Endometrial microvascular endothelial cells (primary cell): ENCODE data around the gene LEF1. TPM values are rescaled to one million over a fixed set of nuclear protein-coding genes. Genes with fewer than 3 reads are reported as not detected.

Experiments used
- in situ Hi-C: cut with HindIII; loops from 2 replicates; pipeline ENCODE4 v1.10.0; 2017; ENCODE audit warnings: low sequenced_read_pairs, low pct_unique_long_range_greater_than_20kb; ENCODE audit errors: inconsistent ontology term
- total RNA-seq: library from RNA; depleted of rRNA; stranded (reverse); fragments of >200 nt; gene quantifications from one replicate; pipeline ENCODE4 v1.2.3, GENCODE V29; 2015; ENCODE audit errors: inconsistent ontology term

Gene LEF1
- total RNA-seq, 1 donor from 2014 or later: not detected

- in situ Hi-C loops: no loop called here
These were observed 73.7 kb downstream of the LEF1 start for GRCh38 chr4:108094923-108095482.

GRCh38 chr4:108094131-108094530, 74.6 kb downstream of the LEF1 start:
- in situ Hi-C loops: no loop called here

GRCh38 chr4:108092288-108092687, 76.4 kb downstream of the LEF1 start:
- in situ Hi-C loops: no loop called here

- in situ Hi-C loops: no loop called here
These were observed 81.3 kb downstream of the LEF1 start for GRCh38 chr4:108087293-108087967.

- in situ Hi-C loops: no loop called here
These were observed 87.5 kb downstream of the LEF1 start for GRCh38 chr4:108081256-108081655.

- in situ Hi-C loops: no loop called here
These were observed 88.0 kb downstream of the LEF1 start for GRCh38 chr4:108080747-108081146.

- in situ Hi-C loops: no loop called here
These were observed 90.6 kb downstream of the LEF1 start for GRCh38 chr4:108078024-108078733.

- in situ Hi-C loops: no loop called here
These were observed 96.4 kb downstream of the LEF1 start for GRCh38 chr4:108072300-108072699.

GRCh38 chr4:108070775-108071174, 98.0 kb downstream of the LEF1 start:
- in situ Hi-C loops: no loop called here

GRCh38 chr4:108068442-108068841, 100.3 kb downstream of the LEF1 start:
- in situ Hi-C loops: no loop called here

GRCh38 chr4:108060686-108061321, 107.9 kb downstream of the LEF1 start:
- in situ Hi-C loops: no loop called here

- in situ Hi-C loops: no loop called here
These were observed 108.6 kb downstream of the LEF1 start for GRCh38 chr4:108060164-108060563.

GRCh38 chr4:108058685-108059440, 109.9 kb downstream of the LEF1 start:
- in situ Hi-C loops: no loop called here

- in situ Hi-C loops: no loop called here
These were observed 112.3 kb downstream of the LEF1 start for GRCh38 chr4:108056418-108056817.

- in situ Hi-C loops: no loop called here
These were observed 112.9 kb downstream of the LEF1 start for GRCh38 chr4:108055787-108056186.

GRCh38 chr4:108054025-108054638, 114.6 kb downstream of the LEF1 start:
- in situ Hi-C loops: no loop called here

- in situ Hi-C loops: no loop called here
These were observed 115.5 kb downstream of the LEF1 start for GRCh38 chr4:108053251-108053711.

GRCh38 chr4:108052558-108053120, 116.1 kb downstream of the LEF1 start:
- in situ Hi-C loops: no loop called here
